Panc1 (cell line): ENCODE data around the gene PPP1R7.

ENCODE experiments used
- POLR2AphosphoS5 ChIP-seq: IDR thresholded peaks from 2 replicates; pipeline ENCODE4 v1.6.1; 2012; ENCODE audit warnings: mild to moderate bottlenecking, low read depth, low read length, moderate library complexity
- TF ChIP-seq, protein P1 (sequence below): fragments of 450-650 bp; IDR thresholded peaks from 2 replicates; pipeline ENCODE4 v1.5.1; 2017; ENCODE audit warnings: mild to moderate bottlenecking
- TF ChIP-seq, protein P2 (sequence below), 2 experiments: IDR thresholded peaks; 2 replicates each; pipeline ENCODE4 v1.6.1; 2011 to 2012; ENCODE audit warnings: low read depth in 2 of 2, control low read depth in 1 of 2, low read length in 1 of 2, mild to moderate bottlenecking in 1 of 2, moderate library complexity in 1 of 2; ENCODE audit not compliant: insufficient read depth in 1 of 2

DNA sequence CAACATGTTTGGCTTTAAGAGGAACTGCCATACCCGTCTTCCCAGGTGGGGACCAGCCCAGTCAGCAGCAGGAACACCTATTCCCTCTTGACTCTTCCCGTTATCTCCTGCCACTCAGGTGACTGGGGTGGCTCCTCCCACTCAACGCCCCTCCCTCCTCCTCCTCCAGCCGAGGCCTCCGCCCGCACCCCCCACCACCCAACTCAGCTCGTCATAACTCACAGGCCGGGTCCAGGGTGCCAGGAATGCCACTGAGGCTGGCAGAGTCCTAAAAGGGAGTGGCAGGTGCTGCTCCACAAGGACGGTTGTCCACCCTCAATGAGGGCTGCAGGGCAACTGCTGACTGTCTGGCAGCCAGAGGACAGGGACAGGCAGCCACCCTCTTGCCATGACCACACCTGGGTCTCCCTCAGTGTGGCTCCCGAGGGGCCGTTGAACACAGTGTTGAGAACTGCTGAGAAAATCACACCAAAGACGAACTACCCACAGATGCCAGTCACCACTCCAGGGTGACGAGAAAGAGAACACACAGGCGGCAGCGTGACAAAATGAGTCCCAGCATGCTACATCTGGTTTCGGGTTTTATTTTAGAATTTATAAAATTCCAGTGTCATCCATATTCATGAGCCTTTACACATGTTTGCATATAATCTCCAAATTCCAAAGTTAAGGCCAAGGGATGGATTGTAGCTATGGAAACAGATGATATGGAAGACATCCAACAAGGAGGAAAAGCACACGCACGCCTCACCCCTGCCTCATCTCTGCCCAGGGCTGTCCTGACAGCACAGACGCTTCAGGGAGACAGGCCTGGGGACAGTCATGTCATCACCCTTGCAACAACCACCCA is 76.7 kb downstream of the PPP1R7 start:
- TF ChIP-seq, protein P1, sequence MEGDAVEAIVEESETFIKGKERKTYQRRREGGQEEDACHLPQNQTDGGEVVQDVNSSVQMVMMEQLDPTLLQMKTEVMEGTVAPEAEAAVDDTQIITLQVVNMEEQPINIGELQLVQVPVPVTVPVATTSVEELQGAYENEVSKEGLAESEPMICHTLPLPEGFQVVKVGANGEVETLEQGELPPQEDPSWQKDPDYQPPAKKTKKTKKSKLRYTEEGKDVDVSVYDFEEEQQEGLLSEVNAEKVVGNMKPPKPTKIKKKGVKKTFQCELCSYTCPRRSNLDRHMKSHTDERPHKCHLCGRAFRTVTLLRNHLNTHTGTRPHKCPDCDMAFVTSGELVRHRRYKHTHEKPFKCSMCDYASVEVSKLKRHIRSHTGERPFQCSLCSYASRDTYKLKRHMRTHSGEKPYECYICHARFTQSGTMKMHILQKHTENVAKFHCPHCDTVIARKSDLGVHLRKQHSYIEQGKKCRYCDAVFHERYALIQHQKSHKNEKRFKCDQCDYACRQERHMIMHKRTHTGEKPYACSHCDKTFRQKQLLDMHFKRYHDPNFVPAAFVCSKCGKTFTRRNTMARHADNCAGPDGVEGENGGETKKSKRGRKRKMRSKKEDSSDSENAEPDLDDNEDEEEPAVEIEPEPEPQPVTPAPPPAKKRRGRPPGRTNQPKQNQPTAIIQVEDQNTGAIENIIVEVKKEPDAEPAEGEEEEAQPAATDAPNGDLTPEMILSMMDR, result no peak
- TF ChIP-seq POLR2AphosphoS5, result no peak
- TF ChIP-seq, protein P2, sequence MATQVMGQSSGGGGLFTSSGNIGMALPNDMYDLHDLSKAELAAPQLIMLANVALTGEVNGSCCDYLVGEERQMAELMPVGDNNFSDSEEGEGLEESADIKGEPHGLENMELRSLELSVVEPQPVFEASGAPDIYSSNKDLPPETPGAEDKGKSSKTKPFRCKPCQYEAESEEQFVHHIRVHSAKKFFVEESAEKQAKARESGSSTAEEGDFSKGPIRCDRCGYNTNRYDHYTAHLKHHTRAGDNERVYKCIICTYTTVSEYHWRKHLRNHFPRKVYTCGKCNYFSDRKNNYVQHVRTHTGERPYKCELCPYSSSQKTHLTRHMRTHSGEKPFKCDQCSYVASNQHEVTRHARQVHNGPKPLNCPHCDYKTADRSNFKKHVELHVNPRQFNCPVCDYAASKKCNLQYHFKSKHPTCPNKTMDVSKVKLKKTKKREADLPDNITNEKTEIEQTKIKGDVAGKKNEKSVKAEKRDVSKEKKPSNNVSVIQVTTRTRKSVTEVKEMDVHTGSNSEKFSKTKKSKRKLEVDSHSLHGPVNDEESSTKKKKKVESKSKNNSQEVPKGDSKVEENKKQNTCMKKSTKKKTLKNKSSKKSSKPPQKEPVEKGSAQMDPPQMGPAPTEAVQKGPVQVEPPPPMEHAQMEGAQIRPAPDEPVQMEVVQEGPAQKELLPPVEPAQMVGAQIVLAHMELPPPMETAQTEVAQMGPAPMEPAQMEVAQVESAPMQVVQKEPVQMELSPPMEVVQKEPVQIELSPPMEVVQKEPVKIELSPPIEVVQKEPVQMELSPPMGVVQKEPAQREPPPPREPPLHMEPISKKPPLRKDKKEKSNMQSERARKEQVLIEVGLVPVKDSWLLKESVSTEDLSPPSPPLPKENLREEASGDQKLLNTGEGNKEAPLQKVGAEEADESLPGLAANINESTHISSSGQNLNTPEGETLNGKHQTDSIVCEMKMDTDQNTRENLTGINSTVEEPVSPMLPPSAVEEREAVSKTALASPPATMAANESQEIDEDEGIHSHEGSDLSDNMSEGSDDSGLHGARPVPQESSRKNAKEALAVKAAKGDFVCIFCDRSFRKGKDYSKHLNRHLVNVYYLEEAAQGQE (IDR thresholded peaks at IDR 0.05; ENCODE audit: insufficient read depth in 1 of 2, low read depth in 2 of 2, low read length in 1 of 2), result no peak
